K562 (cell line): ENCODE data around the gene YIF1A. TPM values are rescaled to one million over a fixed set of nuclear protein-coding genes. Genes with fewer than 3 reads are reported as not detected.

Experiments used
- ATAC-seq: fragments of 200-7000 bp; cut with Tn5 transposase; 3 replicates; pipeline ENCODE4 v1.9.1; 2020; ENCODE audit warnings: moderate library complexity
- BruUV-seq: library from RNA; stranded (reverse); fragments of 400-500 nt; replicated peaks from 2 replicates; lab custom pipeline; 2021; lab: Mats Ljungman, UMichigan
- CTCF ChIA-PET: fragments of 300-600 bp; formaldehyde crosslinking; extraction: SDS; loops from one replicate; lab custom pipeline; 2021; ENCODE audit warnings: low intra/inter-chr PET ratio; lab: Yijun Ruan, JAX
- POLR2A ChIA-PET: fragments of 300-600, 350-650 bp; sonication (Branson Sonifier 250); formaldehyde crosslinking; extraction: SDS; loops from one replicate; lab custom pipeline; 2021; ENCODE audit warnings: antibody characterized with exemption, inconsistent platforms; lab: Yijun Ruan, JAX
- DNase-seq, 4 experiments: peaks; one replicate each; pipeline versions ENCODE4 v3.0.0 to v3.0.0-alpha.2; 2011 to 2018; ENCODE audit warnings: low spot score in 3 of 4, mixed read lengths in 3 of 4; ENCODE audit errors: extremely low read depth in 1 of 4
- FAIRE-seq: peaks from 2 replicates; lab custom pipeline; 2011; peaks lifted over from hg19 to GRCh38; lab: Jason Lieb, UNC
- H2AFZ ChIP-seq: 2 replicates; pipeline ENCODE4 v1.6.0; 2011; ENCODE audit warnings: low read depth, low read length, control low read depth, inconsistent platforms
- H3K27ac ChIP-seq: fragments of 200-600 bp; 3 replicates; pipeline ENCODE4 v1.8.0; 2011; ENCODE audit warnings: low read depth, mild to moderate bottlenecking, control low read depth, inconsistent platforms, low read length, moderate library complexity, mixed read lengths; ENCODE audit errors: extremely low read depth
- H3K27me3 ChIP-seq, 2 experiments: fragments of 300-600 bp in 1 of 2; 2 replicates in 1 of 2; 3 replicates in 1 of 2; pipeline versions ENCODE4 v1.6.0 to v1.8.0; 2011; ENCODE audit warnings: inconsistent platforms in 2 of 2, low read length in 2 of 2, mild to moderate bottlenecking in 1 of 2, mixed read lengths in 1 of 2, moderate library complexity in 1 of 2; ENCODE audit not compliant: control insufficient read depth in 2 of 2, insufficient read depth in 2 of 2
- H3K36me3 ChIP-seq: fragments of 300-600 bp; 3 replicates; pipeline ENCODE4 v1.8.0; 2011; ENCODE audit warnings: mild to moderate bottlenecking, low read length, inconsistent platforms; ENCODE audit not compliant: control insufficient read depth, insufficient read depth
- H3K4me1 ChIP-seq, 2 experiments: fragments of 200-600 bp in 1 of 2; replicated peaks in 1 of 2; 2 replicates in 1 of 2; 3 replicates in 1 of 2; pipeline versions ENCODE4 v1.5.1 to v1.8.0; 2011; ENCODE audit warnings: inconsistent platforms in 2 of 2, low read length in 2 of 2, mild to moderate bottlenecking in 1 of 2, mixed read lengths in 1 of 2, moderate library complexity in 1 of 2; ENCODE audit not compliant: control insufficient read depth in 2 of 2, insufficient read depth in 2 of 2
- H3K4me2 ChIP-seq: 2 replicates; pipeline ENCODE4 v1.6.1; 2011; ENCODE audit warnings: low read length, control low read depth, inconsistent platforms, mixed read lengths; ENCODE audit not compliant: insufficient read depth
- H3K4me3 ChIP-seq: fragments of 200-600 bp; sonication (generic), shearing (Covaris generic); 2 replicates; pipeline ENCODE4 v1.5.1; 2016; ENCODE audit warnings: control low read depth, inconsistent platforms
- H3K79me2 ChIP-seq: fragments of 200-600 bp; 3 replicates; pipeline ENCODE4 v1.8.0; 2011; ENCODE audit warnings: low read length, inconsistent platforms; ENCODE audit not compliant: control insufficient read depth, insufficient read depth
- H3K9ac ChIP-seq, 2 experiments: 2 replicates each; pipeline versions ENCODE4 v1.6.0 to v1.6.1; 2011; ENCODE audit warnings: low read depth in 2 of 2, low read length in 2 of 2, control low read depth in 1 of 2, inconsistent platforms in 1 of 2, mild to moderate bottlenecking in 1 of 2, mixed read lengths in 1 of 2; ENCODE audit not compliant: insufficient read depth in 1 of 2
- H3K9me1 ChIP-seq: one replicate; pipeline ENCODE4 v1.6.0; 2011; ENCODE audit warnings: inconsistent platforms, mild to moderate bottlenecking, low read length, moderate library complexity; ENCODE audit not compliant: control insufficient read depth, insufficient read depth
- H3K9me3 ChIP-seq: replicated peaks from 2 replicates; pipeline ENCODE4 v1.5.1; 2011; ENCODE audit warnings: low read depth, low read length, inconsistent platforms; ENCODE audit not compliant: control insufficient read depth, insufficient read depth
- H4K20me1 ChIP-seq: replicated peaks from 2 replicates; pipeline ENCODE4 v1.6.1; 2011; ENCODE audit warnings: low read length, inconsistent platforms, mixed read lengths; ENCODE audit not compliant: control insufficient read depth, insufficient read depth
- DIDO1 ChIP-seq: fragments of 450-650 bp; IDR thresholded peaks from 2 replicates; pipeline ENCODE4 v1.6.1; 2016; ENCODE audit warnings: low read depth, missing biosample characterization, missing genetic modification characterization
- KHSRP ChIP-seq: fragments of 450-650 bp; IDR thresholded peaks from 2 replicates; pipeline ENCODE4 v1.6.1; 2017
- KLF16 ChIP-seq: IDR thresholded peaks from 2 replicates; pipeline ENCODE4 v1.6.1; 2016; ENCODE audit warnings: antibody characterized with exemption
- MAFK ChIP-seq: IDR thresholded peaks from 2 replicates; pipeline ENCODE4 v1.6.1; 2011; ENCODE audit warnings: low read length, improper control_type of control experiment
- OTX1 ChIP-seq: fragments of 450-650 bp; formaldehyde crosslinking; IDR thresholded peaks from 2 replicates; pipeline ENCODE4 v1.4.0; 2022; ENCODE audit warnings: mild to moderate bottlenecking
- RAD21 ChIP-seq, 2 experiments: fragments of 250-450 bp in 1 of 2; fragments of 450-650 bp in 1 of 2; sonication (Bioruptor Pico) in 1 of 2; formaldehyde crosslinking in 1 of 2; IDR thresholded peaks in 1 of 2; conservative IDR thresholded peaks in 1 of 2; 2 replicates each; pipeline versions ENCODE4 v1.4.0 to v1.8.0; 2020 to 2022; ENCODE audit warnings: mild to moderate bottlenecking in 2 of 2, moderate library complexity in 1 of 2
- SRSF1 ChIP-seq: fragments of 200-400 bp; formaldehyde crosslinking; IDR thresholded peaks from 2 replicates; pipeline ENCODE4 v1.6.1; 2017; ENCODE audit warnings: mild to moderate bottlenecking, low read depth, low read length, moderate library complexity
- TAF1 ChIP-seq: IDR thresholded peaks from 2 replicates; pipeline ENCODE4 v1.6.1; 2011; ENCODE audit warnings: mild to moderate bottlenecking, low read length, moderate library complexity; ENCODE audit not compliant: insufficient read depth, control insufficient read depth, severe bottlenecking; ENCODE audit errors: extremely low read depth
- TARDBP ChIP-seq: fragments of 450-650 bp; IDR thresholded peaks from 2 replicates; pipeline ENCODE4 v1.6.1; 2016
- ZNF316 ChIP-seq: fragments of 450-650 bp; IDR thresholded peaks from 2 replicates; pipeline ENCODE4 v1.6.1; 2016
- ZNF445 ChIP-seq: fragments of 250-450 bp; sonication (Bioruptor Pico); IDR thresholded peaks from 2 replicates; pipeline ENCODE4 v1.4.0; 2020; ENCODE audit warnings: low read depth, mild to moderate bottlenecking, moderate library complexity
- WGBS: fragments of 100-300 bp; shearing (Covaris generic); methylation state at CpG from one replicate; pipeline ENCODE4 v1.1.6; 2016; ENCODE audit warnings: low coverage, mixed read lengths; ENCODE audit not compliant: insufficient coverage; ENCODE audit errors: missing lambda C conversion rate; 5-methylcytosine and 5-hydroxymethylcytosine counted together
- in situ Hi-C: fragments of 300-500 bp; cut with MboI; formaldehyde crosslinking; loops from 4 replicates; pipeline ENCODE4 v1.15.0; 2018; ENCODE audit warnings: inconsistent platforms, mixed read lengths
- intact Hi-C: fragments of 100-400 bp; cut with micrococcal nuclease; formaldehyde crosslinking; loops from 2 replicates; pipeline ENCODE4 v1.14.2; 2022
- polyA plus RNA-seq, 8 experiments: library from polyadenylated mRNA; depleted of rRNA in 4 of 8; stranded (reverse) in 5 of 8; unstranded in 3 of 8; fragments of >200 nt; fragmentation: Nextera tagmentation in 2 of 8; fragmentation: Illumina TruSeq in 1 of 8; extraction: Ambion mirVana in 2 of 8; extraction: Trizol in 1 of 8; gene quantifications; 2 replicates each; pipeline versions ENCODE4 v1.2.1 to v1.2.3, GENCODE V29; 2011 to 2014; ENCODE audit warnings: inconsistent platforms in 1 of 8, missing spikeins in 1 of 8
- total RNA-seq, 7 experiments: library from RNA; depleted of rRNA in 6 of 7; stranded (reverse); fragments of >200 nt in 6 of 7; fragmentation: Illumina TruSeq in 2 of 7; extraction: Trizol in 2 of 7; gene quantifications; 2 replicates each; pipeline versions ENCODE4 v1.2.1 to v1.2.3, GENCODE V29; 2011 to 2021; ENCODE audit warnings: low replicate concordance in 1 of 7

The YIF1A gene
- total and polyA plus RNA-seq, 9 of the 15 experiments (the other 6 are each of a cell fraction or from before 2014, with no cell fraction given): 8.6 to 121 (median 77.2) TPM

GRCh38 chr11:66314561-66315497, 25.9 kb upstream of the YIF1A start:
- DNase-seq: no peak
- BruUV-seq: no TSS peak
- Histone ChIP-seq H3K9ac (peak overlapping the region in 1 of 2 experiments; percentile 66; a peak in 1 of 4 replicates), H2AFZ (no peak overlapping the region), H3K27me3 (no peaks in the 10 kb centered on the region), H3K4me3 (no peak overlapping the region), H3K4me2 (no peak overlapping the region), H3K9me3 (no peaks in the 10 kb centered on the region), H3K36me3 (no peaks in the 10 kb centered on the region), H3K79me2 (no peaks in the 10 kb centered on the region), H3K4me1 (peaks cover 16 to 72% of the 10 kb centered on the region in 2 experiments), H3K27ac (no peak overlapping the region), H4K20me1 (no peaks in the 10 kb centered on the region), H3K9me1 (no peaks in the 10 kb centered on the region)
- WGBS: 37% methylated on average over 9 of the region's 17 CpGs
- FAIRE-seq: no peak
- ChIA-PET POLR2A (interaction anchor here (0.5 to 0.9 kb wide), 5 partner anchors 12 to 930 kb away, joined by 3 to 6 read pairs (median 3); partner anchors contain the start of gene YIF1A), CTCF (no interaction called here)
- intact Hi-C loops: no loop called here
- in situ Hi-C loops: no loop called here
- TF ChIP-seq TAF1 (no peak), OTX1 (CRISPR knock-in tag) (no peak), RAD21 (CRISPR knock-in tag; conservative IDR thresholded peaks at IDR 0.05 in 1 of 2, IDR thresholded peaks at IDR 0.05 in 1 of 2) (no peak), SRSF1 (no peak), TARDBP (no peak), ZNF445 (no peak), KLF16 (no peak), KHSRP (no peak), ZNF316 (no peak), MAFK (no peak), DIDO1 (tag) (no peak)
- no peak for ATAC-seq
